ENCODE results near the gene LRRC27.
"Not testable (repeated sequence)": the region's sequence is repeated elsewhere in the genome, so short reads cannot be mapped to it uniquely, and the experiment has no call there.

The LRRC27 gene

DNA sequence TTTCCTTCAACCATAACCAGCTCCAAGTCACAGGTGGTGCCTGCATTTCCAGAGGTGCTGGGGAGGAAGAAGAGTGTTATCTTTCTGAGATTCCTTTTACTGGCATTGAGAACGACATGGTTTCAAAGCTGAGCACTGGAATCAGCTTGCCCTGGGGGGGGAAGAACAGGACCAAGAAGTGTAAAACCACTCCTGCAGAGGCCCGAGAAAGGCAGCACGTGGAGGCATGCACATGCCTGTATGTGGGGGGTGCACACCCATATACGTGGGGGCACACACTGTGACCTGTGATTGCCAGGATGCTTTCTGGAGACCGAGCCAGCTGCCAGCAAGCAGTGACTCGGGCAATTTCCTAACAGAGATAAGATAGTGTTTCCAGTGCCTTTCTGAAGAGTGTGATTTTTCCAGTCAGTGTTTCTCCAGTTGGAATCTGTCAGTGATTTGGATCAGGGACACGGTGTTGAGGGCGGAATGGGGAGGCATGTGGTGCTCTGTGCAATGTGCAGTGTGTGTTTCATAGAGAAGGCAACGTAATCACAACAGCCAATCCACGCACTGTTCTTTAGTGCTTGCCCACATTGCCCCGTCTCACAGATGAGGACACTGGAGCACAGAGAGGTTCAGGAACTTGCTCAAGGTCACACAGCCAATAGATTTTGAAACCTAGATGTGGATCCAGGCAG lies 4.2 kb downstream of the LRRC27 start:
- no peak overlapping the region for H2BK5ac ChIP-seq (ENCODE audit: low read depth, low read length, poor library complexity, severe bottlenecking)
- no peak overlapping the region for H3K4ac ChIP-seq (ENCODE audit: low read depth in 1 of 2, low read length in 2 of 2)
- peaks cover 15 to 44% of the 10 kb centered on the region in 2 experiments for H3K36me3 ChIP-seq (ENCODE audit: control insufficient read depth in 1 of 2, insufficient read depth in 2 of 2, low read depth in 1 of 2, low read length in 2 of 2)
- H3K23ac ChIP-seq (ENCODE audit: low read length in 2 of 2): no peak overlapping the region
- H3K79me1 ChIP-seq (replicated peaks; ENCODE audit: low read length, poor library complexity, severe bottlenecking): no peaks in the 10 kb centered on the region
- H3K4me2 ChIP-seq (ENCODE audit: low read length, poor library complexity, severe bottlenecking): no peak overlapping the region
- H3K4me3 ChIP-seq (ENCODE audit: insufficient read depth in 1 of 2, low read depth in 1 of 2, low read length in 2 of 2): peak overlapping the region in 1 of 2 experiments; percentile 67
- peak overlapping the region; percentile 77 for H3K9ac ChIP-seq (ENCODE audit: low read length)
- no peaks in the 10 kb centered on the region for H3K4me1 ChIP-seq (ENCODE audit: control insufficient read depth, insufficient read depth, low read depth, low read length)
- no peak overlapping the region for H2BK15ac ChIP-seq (ENCODE audit: low read depth, poor library complexity, severe bottlenecking)
- H2BK12ac ChIP-seq (ENCODE audit: low read length in 2 of 2): peak overlapping the region in 1 of 2 experiments; percentile 8
- no peak overlapping the region for H2AFZ ChIP-seq (ENCODE audit: low read depth, low read length)
- no peak overlapping the region for H3K18ac ChIP-seq (ENCODE audit: low read depth in 1 of 2, low read length in 2 of 2)
- H2BK120ac ChIP-seq (ENCODE audit: low read depth, low read length): no peak overlapping the region
- no peak overlapping the region for H4K91ac ChIP-seq (ENCODE audit: low read length)
- H3K9me3 ChIP-seq (ENCODE audit: control insufficient read depth, low read length): no peaks in the 10 kb centered on the region
- WGBS: 61% methylated on average over 11 of the region's 11 CpGs
- no peak overlapping the region for H3K14ac ChIP-seq (ENCODE audit: low read length in 2 of 2)
- DNase-seq: peak; percentile 55
- peak overlapping the region; percentile 57 for H4K8ac ChIP-seq (ENCODE audit: low read length)
- H2AK5ac ChIP-seq (ENCODE audit: low read length, severe bottlenecking): no peak overlapping the region
- no peak overlapping the region for H3K27ac ChIP-seq (ENCODE audit: low read length, poor library complexity, severe bottlenecking)
- no peaks in the 10 kb centered on the region for H3K27me3 ChIP-seq (ENCODE audit: control insufficient read depth in 1 of 2, insufficient read depth in 1 of 2, low read length in 2 of 2)

DNA sequence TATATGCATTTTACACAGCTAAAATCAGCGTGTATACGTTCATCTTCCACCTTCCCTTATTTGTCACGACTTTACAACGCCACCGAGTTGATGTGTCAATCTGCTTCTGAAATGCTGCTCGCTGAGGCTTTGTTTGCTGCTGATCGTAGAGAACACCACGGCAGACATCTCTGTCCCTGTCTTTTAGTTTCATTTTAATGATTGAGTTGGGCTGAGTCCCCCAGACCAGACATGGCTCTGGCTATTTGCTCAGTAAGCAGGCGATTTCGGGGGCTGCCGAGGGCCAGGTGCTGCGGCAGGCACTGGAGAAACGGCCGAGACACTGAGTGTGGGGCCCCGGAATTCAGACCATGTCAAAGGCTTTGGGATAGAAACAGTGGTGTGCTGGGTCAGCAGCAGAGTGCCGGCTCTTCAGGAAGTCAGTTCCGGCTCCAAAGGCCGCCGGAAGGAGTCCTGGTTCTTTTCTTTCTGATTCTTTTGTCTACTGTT lies 5.0 kb downstream of the LRRC27 start:
- no peaks in the 10 kb centered on the region for H3K79me1 ChIP-seq (replicated peaks; ENCODE audit: low read length, poor library complexity, severe bottlenecking)
- H4K8ac ChIP-seq (ENCODE audit: low read length): peak overlapping the region; percentile 97
- no peak overlapping the region for H2BK5ac ChIP-seq (ENCODE audit: low read depth, low read length, poor library complexity, severe bottlenecking)
- peak overlapping the region; percentile 4 to 59 for H3K18ac ChIP-seq (ENCODE audit: low read depth in 1 of 2, low read length in 2 of 2)
- WGBS: 41% methylated on average over 19 of the region's 19 CpGs
- no peak overlapping the region for H3K4me2 ChIP-seq (ENCODE audit: low read length, poor library complexity, severe bottlenecking)
- peak overlapping the region in 1 of 2 experiments; percentile 40 for H2BK12ac ChIP-seq (ENCODE audit: low read length in 2 of 2)
- H3K36me3 ChIP-seq (ENCODE audit: control insufficient read depth in 1 of 2, insufficient read depth in 2 of 2, low read depth in 1 of 2, low read length in 2 of 2): peaks cover 15 to 49% of the 10 kb centered on the region in 2 experiments
- H3K9ac ChIP-seq (ENCODE audit: low read length): peak overlapping the region; percentile 77
- peak overlapping the region in 1 of 2 experiments; percentile 38 for H3K14ac ChIP-seq (ENCODE audit: low read length in 2 of 2)
- H3K27me3 ChIP-seq (ENCODE audit: control insufficient read depth in 1 of 2, insufficient read depth in 1 of 2, low read length in 2 of 2): no peaks in the 10 kb centered on the region
- no peaks in the 10 kb centered on the region for H3K9me3 ChIP-seq (ENCODE audit: control insufficient read depth, low read length)
- H2BK120ac ChIP-seq (ENCODE audit: low read depth, low read length): no peak overlapping the region
- H3K23ac ChIP-seq (ENCODE audit: low read length in 2 of 2): no peak overlapping the region
- peak overlapping the region; percentile 51 for H2AFZ ChIP-seq (ENCODE audit: low read depth, low read length)
- no peak overlapping the region for H2AK5ac ChIP-seq (ENCODE audit: low read length, severe bottlenecking)
- H3K27ac ChIP-seq (ENCODE audit: low read length, poor library complexity, severe bottlenecking): no peak overlapping the region
- peak; percentile 57 for DNase-seq
- peak overlapping the region; percentile 81 for H4K91ac ChIP-seq (ENCODE audit: low read length)
- H2BK15ac ChIP-seq (ENCODE audit: low read depth, poor library complexity, severe bottlenecking): no peak overlapping the region
- H3K4ac ChIP-seq (ENCODE audit: low read depth in 1 of 2, low read length in 2 of 2): peak overlapping the region in 1 of 2 experiments; percentile 93
- peak overlapping the region in 1 of 2 experiments; percentile 67 for H3K4me3 ChIP-seq (ENCODE audit: insufficient read depth in 1 of 2, low read depth in 1 of 2, low read length in 2 of 2)
- no peaks in the 10 kb centered on the region for H3K4me1 ChIP-seq (ENCODE audit: control insufficient read depth, insufficient read depth, low read depth, low read length)

- H3K27me3 ChIP-seq (ENCODE audit: control insufficient read depth in 1 of 2, insufficient read depth in 1 of 2, low read length in 2 of 2); H4K91ac ChIP-seq (ENCODE audit: low read length); H3K4me1 ChIP-seq (ENCODE audit: control insufficient read depth, insufficient read depth, low read depth, low read length); H2AK5ac ChIP-seq (ENCODE audit: low read length, severe bottlenecking); H4K8ac ChIP-seq (ENCODE audit: low read length); H3K18ac ChIP-seq (ENCODE audit: low read depth in 1 of 2, low read length in 2 of 2); H3K27ac ChIP-seq (ENCODE audit: low read length, poor library complexity, severe bottlenecking); H3K4ac ChIP-seq (ENCODE audit: low read depth in 1 of 2, low read length in 2 of 2); H3K23ac ChIP-seq (ENCODE audit: low read length in 2 of 2); H3K14ac ChIP-seq (ENCODE audit: low read length in 2 of 2); H2BK5ac ChIP-seq (ENCODE audit: low read depth, low read length, poor library complexity, severe bottlenecking); H3K4me2 ChIP-seq (ENCODE audit: low read length, poor library complexity, severe bottlenecking); H3K9me3 ChIP-seq (ENCODE audit: control insufficient read depth, low read length); DNase-seq; H2AFZ ChIP-seq (ENCODE audit: low read depth, low read length); H2BK12ac ChIP-seq (ENCODE audit: low read length in 2 of 2); H3K79me1 ChIP-seq (replicated peaks; ENCODE audit: low read length, poor library complexity, severe bottlenecking); H2BK15ac ChIP-seq (ENCODE audit: low read depth, poor library complexity, severe bottlenecking); H3K4me3 ChIP-seq (ENCODE audit: insufficient read depth in 1 of 2, low read depth in 1 of 2, low read length in 2 of 2); H2BK120ac ChIP-seq (ENCODE audit: low read depth, low read length): not testable (repeated sequence)
- Histone ChIP-seq H3K36me3 (ENCODE audit: control insufficient read depth in 1 of 2, insufficient read depth in 2 of 2, low read depth in 1 of 2, low read length in 2 of 2) (peaks cover 18 to 57% of the 10 kb centered on the region in 2 experiments), H3K9ac (ENCODE audit: low read length) (peak overlapping the region; percentile 77)
- WGBS: over 99% methylated on average over 7 of the region's 7 CpGs
Observed at GRCh38 chr10:132337854-132338253, 5.9 kb downstream of the LRRC27 start.

DNA sequence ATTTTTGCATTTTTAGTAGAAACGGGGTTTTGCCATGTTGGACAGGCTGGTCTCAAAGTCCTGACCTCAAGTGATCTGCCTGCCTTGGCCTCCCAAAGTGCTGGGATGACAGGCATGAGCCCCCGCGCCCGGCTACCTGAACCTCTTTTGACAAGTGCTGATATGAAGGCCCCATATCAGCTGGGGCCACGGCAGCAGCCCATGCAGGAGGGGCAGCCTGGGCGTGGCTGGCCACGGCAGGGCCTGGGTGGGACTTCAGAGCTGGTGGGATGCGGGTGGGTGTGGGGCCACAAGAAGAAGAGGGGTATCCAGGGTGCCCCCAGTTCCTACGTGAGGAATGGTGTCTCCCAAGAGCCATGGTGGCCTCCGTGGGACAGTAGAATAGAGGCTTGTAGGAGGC lies 6.9 kb downstream of the LRRC27 start:
- no peak overlapping the region for H2BK5ac ChIP-seq (ENCODE audit: low read depth, low read length, poor library complexity, severe bottlenecking)
- no peaks in the 10 kb centered on the region for H3K27me3 ChIP-seq (ENCODE audit: control insufficient read depth in 1 of 2, insufficient read depth in 1 of 2, low read length in 2 of 2)
- H3K36me3 ChIP-seq (ENCODE audit: control insufficient read depth in 1 of 2, insufficient read depth in 2 of 2, low read depth in 1 of 2, low read length in 2 of 2): peaks cover 18 to 65% of the 10 kb centered on the region in 2 experiments
- H4K8ac ChIP-seq (ENCODE audit: low read length): no peak overlapping the region
- no peak overlapping the region for H3K4ac ChIP-seq (ENCODE audit: low read depth in 1 of 2, low read length in 2 of 2)
- H3K9ac ChIP-seq (ENCODE audit: low read length): no peak overlapping the region
- no peak overlapping the region for H3K4me3 ChIP-seq (ENCODE audit: insufficient read depth in 1 of 2, low read depth in 1 of 2, low read length in 2 of 2)
- no peak overlapping the region for H3K14ac ChIP-seq (ENCODE audit: low read length in 2 of 2)
- H3K4me2 ChIP-seq (ENCODE audit: low read length, poor library complexity, severe bottlenecking): no peak overlapping the region
- H3K4me1 ChIP-seq (ENCODE audit: control insufficient read depth, insufficient read depth, low read depth, low read length): no peaks in the 10 kb centered on the region
- H2BK12ac ChIP-seq (ENCODE audit: low read length in 2 of 2): no peak overlapping the region
- no peak overlapping the region for H3K27ac ChIP-seq (ENCODE audit: low read length, poor library complexity, severe bottlenecking)
- H4K91ac ChIP-seq (ENCODE audit: low read length): no peak overlapping the region
- H3K18ac ChIP-seq (ENCODE audit: low read depth in 1 of 2, low read length in 2 of 2): no peak overlapping the region
- H3K9me3 ChIP-seq (ENCODE audit: control insufficient read depth, low read length): no peaks in the 10 kb centered on the region
- H2AK5ac ChIP-seq (ENCODE audit: low read length, severe bottlenecking): no peak overlapping the region
- H2BK15ac ChIP-seq (ENCODE audit: low read depth, poor library complexity, severe bottlenecking): no peak overlapping the region
- no peak overlapping the region for H2BK120ac ChIP-seq (ENCODE audit: low read depth, low read length)
- DNase-seq: no peak
- H3K23ac ChIP-seq (ENCODE audit: low read length in 2 of 2): no peak overlapping the region
- no peak overlapping the region for H2AFZ ChIP-seq (ENCODE audit: low read depth, low read length)
- no peaks in the 10 kb centered on the region for H3K79me1 ChIP-seq (replicated peaks; ENCODE audit: low read length, poor library complexity, severe bottlenecking)
- 96% methylated on average over 10 of the region's 10 CpGs for WGBS

All from mesenchymal stem cell (in vitro differentiated cells and primary cell).